NB4 (cell line): ENCODE data around the gene UNC5C.

Experiments used
- DNase-seq: peaks from one replicate; pipeline ENCODE4 v3.0.0; 2010; ENCODE audit warnings: low read depth
- H3K4me3 ChIP-seq: one replicate; pipeline ENCODE4 v1.5.1; 2011; ENCODE audit warnings: mild to moderate bottlenecking, low read depth, low read length, moderate library complexity
- CTCF ChIP-seq: IDR thresholded peaks from one replicate; pipeline ENCODE4 v1.5.1; 2012; ENCODE audit warnings: low read depth, low read length
- MYC ChIP-seq: IDR thresholded peaks from 2 replicates; pipeline ENCODE4 v1.6.1; 2011; ENCODE audit warnings: low read depth, low read length
- POLR2A ChIP-seq: IDR thresholded peaks from 2 replicates; pipeline ENCODE4 v1.6.1; 2011; ENCODE audit warnings: mild to moderate bottlenecking; ENCODE audit not compliant: insufficient read length; ENCODE audit errors: extremely low read depth
- TF ChIP-seq, protein P1 (sequence below): IDR thresholded peaks from 2 replicates; pipeline ENCODE4 v1.6.1; 2011; ENCODE audit warnings: low read depth, low read length

Gene UNC5C

GRCh38 chr4:95532305-95532704 is 16.5 kb downstream of the UNC5C start:
- DNase-seq = no peak
- no peak overlapping the region for H3K4me3 ChIP-seq
- TF ChIP-seq, protein P1, sequence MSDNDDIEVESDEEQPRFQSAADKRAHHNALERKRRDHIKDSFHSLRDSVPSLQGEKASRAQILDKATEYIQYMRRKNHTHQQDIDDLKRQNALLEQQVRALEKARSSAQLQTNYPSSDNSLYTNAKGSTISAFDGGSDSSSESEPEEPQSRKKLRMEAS = no peak
- TF ChIP-seq POLR2A (no peak), MYC (no peak), CTCF (no peak)

DNA sequence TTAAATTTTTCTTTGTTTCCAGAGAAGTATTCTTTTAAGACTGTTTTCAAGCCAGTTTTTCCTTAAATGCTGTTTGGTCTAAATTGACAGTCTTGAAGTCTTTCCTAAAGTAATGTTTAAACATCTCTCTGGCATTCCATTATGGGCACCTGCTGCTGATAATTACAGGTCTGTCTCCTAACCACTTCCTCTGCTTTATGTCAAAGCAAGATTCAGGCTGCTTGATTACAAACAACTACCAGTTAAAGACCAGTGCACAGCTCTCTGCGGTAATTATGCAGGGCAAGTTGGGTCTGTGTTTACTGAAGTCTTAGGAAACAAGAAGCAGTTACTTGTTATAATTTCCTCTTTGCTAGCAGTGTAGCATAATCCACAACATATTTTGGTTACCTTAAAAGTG is 17.6 kb downstream of the UNC5C start:
- TF ChIP-seq MYC (no peak), POLR2A (no peak), CTCF (no peak)
- TF ChIP-seq, protein P1 = no peak
- DNase-seq = no peak
- H3K4me3 ChIP-seq = no peak overlapping the region

DNA sequence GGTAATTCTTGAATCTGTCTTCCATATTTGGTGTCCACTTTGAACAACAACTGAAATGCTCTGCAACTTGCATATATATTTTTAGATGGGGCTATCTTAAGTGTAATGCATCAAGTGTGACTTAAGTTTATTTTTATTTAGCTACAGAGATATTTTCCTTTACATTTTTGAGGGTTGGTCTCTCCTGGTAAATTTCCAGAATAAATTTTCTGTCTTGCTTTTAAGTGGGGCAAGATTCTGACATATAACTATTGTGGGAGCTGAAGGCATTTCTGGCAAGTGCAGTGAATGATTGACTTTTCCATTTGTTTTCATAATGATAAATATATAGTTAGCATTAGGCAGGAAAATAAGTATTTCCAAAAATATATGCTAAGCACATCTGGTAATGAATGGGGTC is 18.8 kb downstream of the UNC5C start:
- no peak for TF ChIP-seq MYC
- TF ChIP-seq POLR2A = no peak
- TF ChIP-seq, protein P1 = no peak
- TF ChIP-seq CTCF = no peak
- DNase-seq = no peak
- no peak overlapping the region for H3K4me3 ChIP-seq

GRCh38 chr4:95528388-95528948 is 20.3 kb downstream of the UNC5C start:
- H3K4me3 ChIP-seq = no peak overlapping the region
- DNase-seq = no peak
- TF ChIP-seq CTCF = no peak
- TF ChIP-seq POLR2A = no peak
- TF ChIP-seq, protein P1 = no peak
- no peak for TF ChIP-seq MYC

DNA sequence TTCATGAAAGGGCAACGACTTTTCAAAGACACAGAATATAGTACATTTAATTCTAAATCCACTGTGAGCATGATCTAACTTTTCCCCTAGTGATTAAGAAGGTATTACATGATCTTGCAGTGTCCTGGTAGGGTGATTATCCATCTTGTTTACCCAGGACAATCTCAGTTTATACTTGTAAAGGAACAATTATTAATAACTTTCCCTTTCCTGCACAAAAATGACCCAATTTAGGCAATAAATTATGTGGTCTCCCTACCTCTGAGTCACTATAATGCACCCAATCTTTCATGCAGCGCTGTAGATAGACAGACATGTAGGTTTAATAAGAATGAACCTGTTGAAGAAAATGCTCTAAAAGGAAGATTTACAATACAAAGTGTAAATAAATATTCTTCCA is 22.7 kb downstream of the UNC5C start:
- TF ChIP-seq, protein P1 = no peak
- TF ChIP-seq CTCF (no peak), MYC (no peak), POLR2A (no peak)
- H3K4me3 ChIP-seq = no peak overlapping the region
- DNase-seq = no peak

DNA sequence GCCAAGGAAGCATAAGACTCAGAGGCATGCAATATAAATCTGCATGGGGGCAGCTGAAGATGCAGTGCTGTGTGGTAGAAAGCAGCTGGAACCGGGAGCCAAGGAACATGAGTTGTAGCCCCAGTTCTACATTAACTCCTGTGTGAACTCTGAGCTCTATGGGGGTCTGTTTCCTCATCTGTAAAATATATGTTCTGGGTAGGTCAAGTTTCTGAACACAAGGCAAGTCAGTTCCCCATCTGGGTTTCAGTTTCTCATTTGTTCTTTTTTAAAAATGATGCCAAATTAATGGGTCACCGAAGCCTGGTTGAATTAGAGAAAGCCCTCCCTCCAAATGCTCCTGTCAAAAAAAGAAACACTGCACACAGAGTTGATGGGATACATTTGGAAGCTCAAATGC is 24.0 kb downstream of the UNC5C start:
- no peak overlapping the region for H3K4me3 ChIP-seq
- TF ChIP-seq, protein P1 = no peak
- TF ChIP-seq MYC (no peak), CTCF (no peak), POLR2A (no peak)
- DNase-seq = no peak
